ENCODE results near the gene NLRC5.
"Not testable (repeated sequence)": the region's sequence is repeated elsewhere in the genome, so short reads cannot be mapped to it uniquely, and the experiment has no call there.

The NLRC5 gene

GRCh38 chr16:57001026-57001679 is 11.8 kb downstream of the NLRC5 start:
- no peak for DNase-seq

- no peak for DNase-seq
Observed at GRCh38 chr16:57003439-57004386, 14.4 kb downstream of the NLRC5 start.

GRCh38 chr16:57004387-57005250 is 15.3 kb downstream of the NLRC5 start:
- no peak for DNase-seq

DNA sequence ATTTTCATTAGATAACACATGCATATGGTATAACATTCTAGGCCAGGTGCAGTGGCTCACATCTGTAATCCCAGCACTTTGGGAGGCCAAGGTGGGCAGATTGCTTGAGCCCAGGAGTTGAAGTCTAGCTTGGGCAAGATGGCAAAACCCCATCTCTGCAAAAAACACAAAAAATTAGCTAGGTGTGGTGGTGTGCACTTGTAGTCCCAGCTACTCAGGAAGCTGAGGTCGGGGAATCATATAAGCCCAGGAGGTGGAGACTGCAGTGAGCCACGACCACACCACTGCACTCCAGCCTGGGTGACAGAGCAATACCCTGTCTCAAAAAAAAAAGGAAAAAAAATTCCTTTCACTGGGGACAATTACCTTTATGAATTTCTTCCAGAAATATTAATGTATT is 16.2 kb downstream of the NLRC5 start:
- DNase-seq: not testable (repeated sequence)

DNA sequence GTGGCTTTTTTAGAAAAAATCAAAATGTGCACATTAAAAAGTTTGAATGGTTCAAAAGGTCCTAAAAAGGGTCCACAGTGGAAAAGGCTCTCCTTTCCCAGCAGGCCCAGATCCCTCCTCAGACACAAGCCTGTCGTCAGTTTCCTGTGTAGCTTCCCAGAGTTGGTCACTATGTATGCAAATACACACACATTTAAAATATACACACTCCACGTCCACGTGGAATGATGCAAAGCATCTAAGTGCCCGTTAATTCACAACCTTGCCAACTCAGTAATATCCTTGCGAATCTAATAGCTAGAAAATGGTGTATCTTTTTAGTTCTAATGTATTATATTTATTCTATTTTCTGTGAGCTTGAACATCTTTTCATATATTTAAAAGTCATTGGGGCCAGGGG is 17.7 kb downstream of the NLRC5 start:
- DNase-seq: no peak

- DNase-seq: no peak
Observed at GRCh38 chr16:57007530-57007929, 18.2 kb downstream of the NLRC5 start.

DNA sequence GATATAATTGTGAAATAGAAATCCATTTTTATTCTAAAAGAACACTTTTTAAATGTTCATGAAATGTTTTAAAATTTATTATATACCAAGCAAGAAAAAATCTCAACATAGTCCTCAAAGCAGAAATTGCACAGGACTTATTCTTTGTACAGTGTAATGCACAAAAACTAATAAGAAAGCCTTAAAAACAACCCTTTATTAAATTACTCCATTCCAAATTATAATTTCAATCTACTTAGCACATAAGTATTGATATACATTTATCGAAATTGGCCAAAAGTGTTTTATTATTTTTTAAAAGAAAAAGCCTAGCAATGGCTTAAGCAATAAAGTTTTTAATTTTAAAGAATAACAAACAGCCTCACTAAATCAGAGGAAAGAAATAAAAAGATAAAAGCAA is 19.1 kb downstream of the NLRC5 start:
- no peak for DNase-seq

DNA sequence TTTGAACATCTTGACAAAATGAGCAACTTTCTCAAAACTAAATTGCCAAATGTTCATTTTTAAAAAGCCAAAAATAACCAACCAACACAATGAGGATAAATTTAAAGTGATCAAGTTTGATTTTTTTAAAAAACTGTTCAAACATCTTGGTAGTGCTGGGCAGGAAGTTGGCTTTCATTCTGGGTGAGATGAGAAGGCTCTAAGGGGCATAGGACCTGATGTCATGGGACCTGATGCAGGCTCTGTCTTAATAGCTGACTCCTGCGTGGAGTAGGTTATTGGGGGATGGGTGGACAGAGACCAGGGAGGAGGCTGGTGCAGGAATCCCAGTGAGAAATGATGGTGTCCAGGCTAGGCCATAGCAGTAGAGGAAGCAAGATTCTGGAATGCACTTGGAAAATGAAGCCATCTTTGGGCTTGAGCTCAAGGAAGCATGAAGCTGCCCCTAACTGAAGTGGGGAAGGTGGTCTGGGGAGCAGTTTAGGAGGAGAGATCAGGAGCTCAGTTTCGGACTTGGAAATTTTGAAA is 20.4 kb downstream of the NLRC5 start:
- no peak for DNase-seq

DNA sequence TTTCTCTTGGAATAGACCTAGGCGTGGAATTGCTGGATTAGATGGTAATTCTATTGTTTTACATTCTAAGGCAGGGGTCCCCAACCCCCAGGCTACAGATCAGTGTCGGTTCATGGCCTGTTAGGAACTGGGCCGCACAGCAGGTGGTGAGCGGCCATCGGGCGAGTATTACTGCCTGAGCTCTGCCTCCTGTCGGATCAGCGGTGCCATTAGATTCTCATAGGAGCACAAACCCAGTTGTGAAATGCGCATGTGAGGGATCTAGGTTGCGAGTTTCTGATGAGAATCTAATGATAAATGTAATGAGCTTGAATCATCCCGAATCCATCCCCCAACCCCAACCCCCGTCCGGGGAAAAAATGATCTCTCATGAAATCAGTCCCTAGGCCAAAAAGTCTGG is 23.0 kb downstream of the NLRC5 start:
- no peak for DNase-seq

DNA sequence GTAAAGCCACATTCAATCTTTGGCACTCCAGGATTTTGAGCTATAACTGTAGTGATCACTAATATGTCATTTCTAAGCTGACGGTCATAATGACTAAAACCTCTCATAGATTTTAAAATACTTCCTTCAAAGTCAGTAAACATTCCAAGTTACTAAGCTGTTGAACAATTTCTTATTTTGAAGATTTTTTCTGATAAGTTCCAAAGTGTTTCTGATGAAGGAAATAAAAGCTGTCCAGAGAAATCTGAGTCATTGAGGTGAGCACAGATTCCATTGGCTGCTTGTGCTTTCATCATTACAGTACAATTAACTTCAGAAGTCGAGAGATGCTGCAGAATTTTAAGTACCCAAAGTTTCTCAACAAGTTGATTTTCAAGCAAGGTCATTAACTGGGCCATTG is 23.9 kb downstream of the NLRC5 start:
- DNase-seq: no peak

GRCh38 chr16:57013902-57014301 is 24.5 kb downstream of the NLRC5 start:
- DNase-seq: no peak

GRCh38 chr16:57016301-57016700 is 26.9 kb downstream of the NLRC5 start:
- no peak for DNase-seq

DNA sequence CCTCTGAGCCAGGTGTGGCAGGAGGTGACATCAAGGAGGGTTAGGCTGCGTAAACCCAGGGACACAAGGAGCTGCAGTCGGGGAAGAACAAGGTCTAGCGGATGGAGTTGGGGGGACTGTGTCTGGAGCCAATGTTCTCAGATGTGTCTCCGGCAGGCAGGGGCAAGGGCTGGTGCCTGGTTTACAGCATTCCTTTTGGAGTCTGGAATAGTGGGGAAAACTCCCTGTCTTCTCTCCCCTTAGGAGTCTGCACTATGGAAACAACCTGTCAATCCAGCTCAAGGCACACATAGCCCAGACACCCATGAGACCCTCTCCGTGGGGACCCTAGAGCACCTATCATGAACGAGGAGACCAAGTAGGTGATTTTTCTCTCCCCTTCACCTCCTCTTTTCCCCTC is 27.5 kb downstream of the NLRC5 start:
- no peak for DNase-seq

DNA sequence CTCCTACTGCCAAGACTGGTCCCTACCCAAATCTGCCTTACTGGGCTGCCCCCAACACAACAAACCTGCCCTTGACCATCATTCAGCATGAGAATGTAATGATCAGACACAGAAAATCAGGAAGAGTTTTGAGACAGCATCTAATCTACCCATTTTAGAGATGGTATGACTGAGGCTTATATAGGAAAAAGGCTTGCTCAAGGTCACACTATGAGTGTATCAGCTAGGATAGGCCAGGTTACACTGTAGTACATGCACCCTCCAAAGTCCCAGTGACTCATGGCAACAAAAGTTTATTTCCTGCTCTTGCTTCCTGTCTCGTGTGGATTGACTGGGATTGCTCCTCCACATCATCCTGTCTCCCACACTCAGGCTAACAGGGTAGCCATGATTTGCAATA is 27.9 kb downstream of the NLRC5 start:
- DNase-seq: no peak

GRCh38 chr16:57019746-57020145 is 30.4 kb downstream of the NLRC5 start:
- DNase-seq: no peak

GRCh38 chr16:57020651-57021050 is 31.3 kb downstream of the NLRC5 start:
- no peak for DNase-seq

DNA sequence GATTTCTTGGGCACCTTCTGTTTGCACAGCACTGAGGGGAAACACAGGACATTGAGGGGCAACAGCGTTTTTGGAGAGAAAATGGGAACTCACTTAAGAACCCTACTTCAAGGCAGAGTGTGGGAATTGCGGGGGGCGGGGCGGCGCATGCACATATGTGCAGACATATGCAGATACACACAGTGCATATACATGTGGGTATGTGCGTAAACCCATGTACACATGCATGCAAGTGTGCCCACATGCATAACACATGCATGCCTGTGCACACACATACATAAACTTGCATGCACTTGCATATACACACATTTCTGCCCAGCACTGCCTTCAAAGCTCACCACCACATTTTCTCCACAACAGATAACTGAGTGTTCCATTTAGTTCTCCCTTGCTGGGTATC is 32.4 kb downstream of the NLRC5 start:
- DNase-seq: no peak

- DNase-seq: no peak
Observed at GRCh38 chr16:57022445-57022844, 33.1 kb downstream of the NLRC5 start.

DNA sequence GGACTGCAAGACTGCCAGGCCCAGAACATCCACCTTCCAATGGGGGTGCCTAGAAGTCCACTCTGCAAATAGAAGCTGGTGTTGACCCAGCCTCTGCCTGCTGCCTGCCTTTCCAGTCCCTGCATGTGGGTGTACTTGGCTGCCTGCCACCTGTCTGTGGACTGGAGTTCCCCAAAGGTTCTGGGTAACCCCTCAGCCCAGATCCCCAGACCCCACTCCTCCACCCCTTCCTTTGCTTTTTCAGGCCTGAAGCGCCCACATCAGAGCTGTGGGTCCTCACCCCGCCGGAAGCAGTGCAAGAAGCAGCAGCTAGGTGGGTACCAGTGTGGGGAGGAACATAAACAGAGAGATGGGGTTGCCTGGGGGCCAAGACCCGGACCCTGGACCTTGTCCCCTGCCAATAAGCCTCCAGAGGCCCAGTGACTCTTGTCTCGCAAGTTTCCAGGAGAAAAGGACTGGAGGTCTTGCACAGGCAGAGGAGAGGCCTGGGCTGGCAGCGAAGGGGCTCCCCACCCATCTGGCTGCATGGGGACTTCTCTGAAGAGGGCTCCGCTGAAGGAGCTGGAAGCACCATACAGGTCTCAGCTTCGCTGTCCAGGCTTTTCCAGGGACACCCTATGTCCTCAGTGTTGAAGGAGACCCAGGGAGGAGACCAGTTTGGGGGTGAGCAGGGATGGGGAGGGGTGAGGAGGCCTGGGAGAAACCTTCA is 34.3 kb downstream of the NLRC5 start:
- no peak for DNase-seq

- DNase-seq: no peak
Observed at GRCh38 chr16:57024894-57025680, 35.7 kb downstream of the NLRC5 start.

- DNase-seq: no peak
Observed at GRCh38 chr16:57025941-57026777, 36.8 kb downstream of the NLRC5 start.
